Keratinocyte (primary cell): Measurements from ENCODE around the gene ETFA.

Source experiments
- EZH2 ChIP-seq: IDR thresholded peaks from one replicate; pipeline ENCODE4 v1.6.1; 2012; ENCODE audit warnings: inconsistent platforms, mild to moderate bottlenecking, low read length, moderate library complexity
- TF ChIP-seq, protein P1 (sequence below), 3 experiments: IDR thresholded peaks in 1 of 3; conservative IDR thresholded peaks in 1 of 3; optimal IDR thresholded peaks in 1 of 3; 2 replicates in 2 of 3; 3 replicates in 1 of 3; pipeline versions ENCODE3 to v1.5.1; 2011; ENCODE audit warnings: low read length in 3 of 3, mild to moderate bottlenecking in 3 of 3, moderate library complexity in 2 of 3, control low read depth in 1 of 3, inconsistent platforms in 1 of 3; ENCODE audit not compliant: insufficient read depth in 2 of 3; ENCODE audit errors: extremely low read depth in 1 of 3

GRCh38 chr15:76215634-76216033 is 95.6 kb downstream of the ETFA start:
- TF ChIP-seq, protein P1, sequence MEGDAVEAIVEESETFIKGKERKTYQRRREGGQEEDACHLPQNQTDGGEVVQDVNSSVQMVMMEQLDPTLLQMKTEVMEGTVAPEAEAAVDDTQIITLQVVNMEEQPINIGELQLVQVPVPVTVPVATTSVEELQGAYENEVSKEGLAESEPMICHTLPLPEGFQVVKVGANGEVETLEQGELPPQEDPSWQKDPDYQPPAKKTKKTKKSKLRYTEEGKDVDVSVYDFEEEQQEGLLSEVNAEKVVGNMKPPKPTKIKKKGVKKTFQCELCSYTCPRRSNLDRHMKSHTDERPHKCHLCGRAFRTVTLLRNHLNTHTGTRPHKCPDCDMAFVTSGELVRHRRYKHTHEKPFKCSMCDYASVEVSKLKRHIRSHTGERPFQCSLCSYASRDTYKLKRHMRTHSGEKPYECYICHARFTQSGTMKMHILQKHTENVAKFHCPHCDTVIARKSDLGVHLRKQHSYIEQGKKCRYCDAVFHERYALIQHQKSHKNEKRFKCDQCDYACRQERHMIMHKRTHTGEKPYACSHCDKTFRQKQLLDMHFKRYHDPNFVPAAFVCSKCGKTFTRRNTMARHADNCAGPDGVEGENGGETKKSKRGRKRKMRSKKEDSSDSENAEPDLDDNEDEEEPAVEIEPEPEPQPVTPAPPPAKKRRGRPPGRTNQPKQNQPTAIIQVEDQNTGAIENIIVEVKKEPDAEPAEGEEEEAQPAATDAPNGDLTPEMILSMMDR (optimal IDR thresholded peaks at IDR 0.05 in 1 of 3, IDR thresholded peaks at IDR 0.05 in 1 of 3, conservative IDR thresholded peaks at IDR 0.05 in 1 of 3; ENCODE audit: extremely low read depth in 1 of 3, insufficient read depth in 2 of 3, low read length in 3 of 3): no peak
- TF ChIP-seq EZH2: no peak
